Fibroblast of lung (primary cell): Measurements from ENCODE around the gene PWWP2B.
"Not testable (repeated sequence)": the region's sequence is repeated elsewhere in the genome, so short reads cannot be mapped to it uniquely, and the experiment has no call there.

Experiments
- EZH2 ChIP-seq: IDR thresholded peaks from 2 replicates; pipeline ENCODE4 v1.5.1; 2012; ENCODE audit warnings: low read length, control low read depth, mild to moderate bottlenecking; ENCODE audit errors: missing control alignments
- TF ChIP-seq, protein P1 (sequence below), 2 donors: IDR thresholded peaks in 1 of 2; conservative IDR thresholded peaks in 1 of 2; 1 replicate in 1 of 2; 2 replicates in 1 of 2; pipeline ENCODE4 v1.5.1; 2011 to 2012; ENCODE audit warnings: low read length in 2 of 2, control low read depth in 1 of 2, inconsistent platforms in 1 of 2, low read depth in 1 of 2, mild to moderate bottlenecking in 1 of 2

DNA sequence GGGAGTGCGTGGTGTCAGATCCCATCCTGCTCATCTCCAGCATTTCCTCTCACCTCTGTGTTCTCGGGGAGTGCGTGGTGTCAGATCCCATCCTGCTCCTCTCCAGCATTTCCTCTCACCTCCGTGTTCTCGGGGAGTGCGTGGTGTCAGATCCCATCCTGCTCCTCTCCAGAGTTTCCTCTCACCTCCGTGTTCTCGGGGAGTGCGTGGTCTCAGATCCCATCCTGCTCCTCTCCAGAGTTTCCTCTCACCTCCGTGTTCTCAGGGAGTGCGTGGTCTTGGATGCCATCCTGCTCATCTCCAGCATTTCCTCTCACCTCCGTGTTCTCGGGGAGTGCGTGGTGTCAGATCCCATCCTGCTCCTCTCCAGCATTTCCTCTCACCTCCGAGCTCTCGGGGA, 18.0 kb upstream of the PWWP2B start:
- TF ChIP-seq, protein P1, sequence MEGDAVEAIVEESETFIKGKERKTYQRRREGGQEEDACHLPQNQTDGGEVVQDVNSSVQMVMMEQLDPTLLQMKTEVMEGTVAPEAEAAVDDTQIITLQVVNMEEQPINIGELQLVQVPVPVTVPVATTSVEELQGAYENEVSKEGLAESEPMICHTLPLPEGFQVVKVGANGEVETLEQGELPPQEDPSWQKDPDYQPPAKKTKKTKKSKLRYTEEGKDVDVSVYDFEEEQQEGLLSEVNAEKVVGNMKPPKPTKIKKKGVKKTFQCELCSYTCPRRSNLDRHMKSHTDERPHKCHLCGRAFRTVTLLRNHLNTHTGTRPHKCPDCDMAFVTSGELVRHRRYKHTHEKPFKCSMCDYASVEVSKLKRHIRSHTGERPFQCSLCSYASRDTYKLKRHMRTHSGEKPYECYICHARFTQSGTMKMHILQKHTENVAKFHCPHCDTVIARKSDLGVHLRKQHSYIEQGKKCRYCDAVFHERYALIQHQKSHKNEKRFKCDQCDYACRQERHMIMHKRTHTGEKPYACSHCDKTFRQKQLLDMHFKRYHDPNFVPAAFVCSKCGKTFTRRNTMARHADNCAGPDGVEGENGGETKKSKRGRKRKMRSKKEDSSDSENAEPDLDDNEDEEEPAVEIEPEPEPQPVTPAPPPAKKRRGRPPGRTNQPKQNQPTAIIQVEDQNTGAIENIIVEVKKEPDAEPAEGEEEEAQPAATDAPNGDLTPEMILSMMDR (conservative IDR thresholded peaks at IDR 0.05 in 1 of 2, IDR thresholded peaks at IDR 0.05 in 1 of 2; ENCODE audit: low read depth in 1 of 2, low read length in 2 of 2): not testable (repeated sequence)
- TF ChIP-seq EZH2: not testable (repeated sequence)
